SU-DHL-6 (cell line): ENCODE results near the gene TBC1D5.

Experiments
- H2AFZ ChIP-seq: fragments of 200-600 bp; sonication (generic); 2 replicates; pipeline ENCODE4 v1.6.1; 2014; ENCODE audit warnings: low read depth, mild to moderate bottlenecking, moderate library complexity, mixed read lengths, antibody characterized with exemption, low read length; ENCODE audit not compliant: severe bottlenecking
- H3F3A ChIP-seq: fragments of 200-600 bp; shearing (Covaris generic); 2 replicates; pipeline ENCODE4 v1.6.0; 2016; ENCODE audit warnings: antibody characterized with exemption, mild to moderate bottlenecking; ENCODE audit not compliant: insufficient read depth
- H3K27ac ChIP-seq: fragments of 200-600 bp; sonication (generic); 2 replicates; pipeline ENCODE4 v1.5.1; 2016; ENCODE audit warnings: low read depth, mild to moderate bottlenecking, low read length, moderate library complexity, mixed read lengths
- H3K27me3 ChIP-seq: fragments of 200-600 bp; sonication (generic), shearing (Covaris generic); 2 replicates; pipeline ENCODE4 v1.6.0; 2014; ENCODE audit warnings: mild to moderate bottlenecking, low read length
- H3K36me3 ChIP-seq: fragments of 200-600 bp; sonication (generic); 2 replicates; pipeline ENCODE4 v1.6.1; 2014; ENCODE audit warnings: mild to moderate bottlenecking, low read length, mixed read lengths
- H3K4me2 ChIP-seq: fragments of 300-600, 200-600 bp; shearing (Covaris generic), sonication (generic); 2 replicates; pipeline ENCODE4 v1.6.0; 2014; ENCODE audit warnings: low read length, low read depth, mild to moderate bottlenecking; ENCODE audit not compliant: poor library complexity, severe bottlenecking
- H3K4me3 ChIP-seq: fragments of 200-600 bp; sonication (generic); 2 replicates; pipeline ENCODE4 v1.5.1; 2014; ENCODE audit warnings: antibody characterized with exemption, low read length, mild to moderate bottlenecking, mixed read lengths; ENCODE audit not compliant: insufficient read depth, poor library complexity, severe bottlenecking
- H3K79me2 ChIP-seq: fragments of 200-600 bp; sonication (generic); 2 replicates; pipeline ENCODE4 v1.6.1; 2014; ENCODE audit warnings: mild to moderate bottlenecking, low read length, moderate library complexity; ENCODE audit not compliant: insufficient read depth
- H3K9ac ChIP-seq: fragments of 200-600 bp; sonication (generic); 2 replicates; pipeline ENCODE4 v1.7.0; 2014; ENCODE audit warnings: mild to moderate bottlenecking, low read length
- H3K9me2 ChIP-seq: fragments of 200-600 bp; sonication (generic); replicated peaks from 2 replicates; pipeline ENCODE4 v1.6.1; 2014; ENCODE audit warnings: low read length; ENCODE audit not compliant: insufficient read depth
- H3K9me3 ChIP-seq: fragments of 200-600 bp; sonication (generic); 2 replicates; pipeline ENCODE4 v1.6.1; 2014; ENCODE audit warnings: low read length, mixed read lengths; ENCODE audit not compliant: insufficient read depth
- H4K20me1 ChIP-seq: fragments of 200-600 bp; sonication (generic); 2 replicates; pipeline ENCODE4 v1.6.1; 2014; ENCODE audit warnings: low read depth, mild to moderate bottlenecking, antibody characterized with exemption, low read length, moderate library complexity, mixed read lengths
- CTCF ChIP-seq: fragments of 200-600 bp; sonication (generic); IDR thresholded peaks from one replicate; pipeline ENCODE4 v1.5.1; 2017; ENCODE audit warnings: antibody characterized with exemption, mild to moderate bottlenecking, low read length, moderate library complexity; ENCODE audit not compliant: insufficient read depth, poor library complexity, severe bottlenecking
- EZH2phosphoT487 ChIP-seq: fragments of 200-600 bp; sonication (generic), shearing (Covaris generic); conservative IDR thresholded peaks from 2 replicates; pipeline ENCODE4 v1.6.1; 2018; ENCODE audit warnings: mild to moderate bottlenecking, antibody characterized with exemption, low read length, moderate library complexity, mixed read lengths

TBC1D5 gene

GRCh38 chr3:17632401-17633100 is 109.9 kb downstream of the TBC1D5 start:
- H4K20me1 ChIP-seq, result no peaks in the 10 kb centered on the region
- no peak overlapping the region for H3K4me2 ChIP-seq
- no peaks in the 10 kb centered on the region for H3K9me2 ChIP-seq
- TF ChIP-seq EZH2phosphoT487 (no peak), CTCF (no peak)
- no peak overlapping the region for H3K9ac ChIP-seq
- no peak overlapping the region for H3K27ac ChIP-seq
- H3K27me3 ChIP-seq, result no peaks in the 10 kb centered on the region
- H3K36me3 ChIP-seq, result no peaks in the 10 kb centered on the region; the same call in 1 of the 2 replicates
- no peaks in the 10 kb centered on the region for H3K9me3 ChIP-seq
- no peaks in the 10 kb centered on the region for H3F3A ChIP-seq
- H3K4me3 ChIP-seq, result no peak overlapping the region
- no peak overlapping the region for H2AFZ ChIP-seq
- peaks cover 10% of the 10 kb centered on the region; the same call in 1 of the 2 replicates for H3K79me2 ChIP-seq

GRCh38 chr3:17631609-17632008 is 110.8 kb downstream of the TBC1D5 start:
- Histone ChIP-seq H3K27ac (no peak overlapping the region), H3K9ac (no peak overlapping the region), H3F3A (no peaks in the 10 kb centered on the region), H2AFZ (no peak overlapping the region), H3K4me3 (no peak overlapping the region), H3K27me3 (no peaks in the 10 kb centered on the region), H4K20me1 (no peaks in the 10 kb centered on the region), H3K9me2 (no peaks in the 10 kb centered on the region), H3K4me2 (no peak overlapping the region), H3K36me3 (no peaks in the 10 kb centered on the region; the same call in 1 of the 2 replicates), H3K9me3 (no peaks in the 10 kb centered on the region), H3K79me2 (peaks cover 20% of the 10 kb centered on the region; the same call in 1 of the 2 replicates)
- TF ChIP-seq CTCF (no peak), EZH2phosphoT487 (no peak)

GRCh38 chr3:17629400-17629799 is 113.0 kb downstream of the TBC1D5 start:
- no peaks in the 10 kb centered on the region; the same call in 1 of the 2 replicates for H3K36me3 ChIP-seq
- peaks cover 21% of the 10 kb centered on the region; the same call in 1 of the 2 replicates for H3K79me2 ChIP-seq
- H3K4me2 ChIP-seq, result no peak overlapping the region
- no peak overlapping the region for H3K9ac ChIP-seq
- H3K9me3 ChIP-seq, result no peaks in the 10 kb centered on the region
- H3F3A ChIP-seq, result no peaks in the 10 kb centered on the region
- TF ChIP-seq CTCF (no peak), EZH2phosphoT487 (no peak)
- H3K27ac ChIP-seq, result no peak overlapping the region
- no peaks in the 10 kb centered on the region for H3K27me3 ChIP-seq
- H4K20me1 ChIP-seq, result no peaks in the 10 kb centered on the region
- H3K9me2 ChIP-seq, result no peaks in the 10 kb centered on the region
- H3K4me3 ChIP-seq, result no peak overlapping the region
- H2AFZ ChIP-seq, result no peak overlapping the region
